LNCAP (cell line): ENCODE data around the gene KCNA2.
A peak's percentile ranks its signal among the peaks of the same experiment; 100 is the strongest.

Experiments
- TF ChIP-seq, protein P1 (sequence below): fragments of 450-650 bp; IDR thresholded peaks from 2 replicates; pipeline ENCODE4 v1.5.1; 2017; ENCODE audit warnings: mild to moderate bottlenecking

KCNA2 gene

GRCh38 chr1:110615548-110616130, 9.5 kb upstream of the KCNA2 start:
- TF ChIP-seq, protein P1, sequence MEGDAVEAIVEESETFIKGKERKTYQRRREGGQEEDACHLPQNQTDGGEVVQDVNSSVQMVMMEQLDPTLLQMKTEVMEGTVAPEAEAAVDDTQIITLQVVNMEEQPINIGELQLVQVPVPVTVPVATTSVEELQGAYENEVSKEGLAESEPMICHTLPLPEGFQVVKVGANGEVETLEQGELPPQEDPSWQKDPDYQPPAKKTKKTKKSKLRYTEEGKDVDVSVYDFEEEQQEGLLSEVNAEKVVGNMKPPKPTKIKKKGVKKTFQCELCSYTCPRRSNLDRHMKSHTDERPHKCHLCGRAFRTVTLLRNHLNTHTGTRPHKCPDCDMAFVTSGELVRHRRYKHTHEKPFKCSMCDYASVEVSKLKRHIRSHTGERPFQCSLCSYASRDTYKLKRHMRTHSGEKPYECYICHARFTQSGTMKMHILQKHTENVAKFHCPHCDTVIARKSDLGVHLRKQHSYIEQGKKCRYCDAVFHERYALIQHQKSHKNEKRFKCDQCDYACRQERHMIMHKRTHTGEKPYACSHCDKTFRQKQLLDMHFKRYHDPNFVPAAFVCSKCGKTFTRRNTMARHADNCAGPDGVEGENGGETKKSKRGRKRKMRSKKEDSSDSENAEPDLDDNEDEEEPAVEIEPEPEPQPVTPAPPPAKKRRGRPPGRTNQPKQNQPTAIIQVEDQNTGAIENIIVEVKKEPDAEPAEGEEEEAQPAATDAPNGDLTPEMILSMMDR: peak; percentile 83

DNA sequence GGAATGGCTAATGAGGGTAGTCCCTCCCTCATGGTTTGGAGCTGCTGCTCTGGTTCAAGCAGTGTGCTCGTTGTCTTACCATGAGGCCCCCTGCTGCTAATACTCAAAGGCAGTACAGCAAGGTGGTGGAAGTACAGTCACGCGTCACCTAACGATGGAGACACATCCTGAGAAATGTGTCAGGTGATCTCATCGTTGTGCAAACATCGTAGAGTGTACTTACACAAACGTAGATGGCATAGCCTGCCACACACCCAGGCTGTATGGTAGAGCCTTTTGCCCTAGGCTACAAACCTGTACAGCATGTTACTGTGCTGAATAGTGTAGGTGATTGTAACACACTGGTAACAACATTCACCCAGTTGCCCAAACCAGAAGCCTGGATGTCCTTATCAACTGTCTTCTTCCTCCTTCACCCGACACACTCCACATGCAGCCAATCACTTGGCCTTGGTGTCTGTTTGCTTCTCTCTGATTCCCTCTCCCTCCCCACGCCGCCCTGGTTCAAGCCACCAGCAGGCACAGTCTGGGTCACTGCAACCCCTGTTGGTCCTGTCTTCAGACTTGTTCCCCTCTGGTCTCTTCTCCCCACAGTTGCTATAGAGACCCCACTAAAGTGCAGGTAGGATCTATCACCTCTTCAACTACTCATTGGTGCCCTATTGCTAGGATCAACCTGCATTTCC, 6.0 kb upstream of the KCNA2 start:
- TF ChIP-seq, protein P1: no peak

DNA sequence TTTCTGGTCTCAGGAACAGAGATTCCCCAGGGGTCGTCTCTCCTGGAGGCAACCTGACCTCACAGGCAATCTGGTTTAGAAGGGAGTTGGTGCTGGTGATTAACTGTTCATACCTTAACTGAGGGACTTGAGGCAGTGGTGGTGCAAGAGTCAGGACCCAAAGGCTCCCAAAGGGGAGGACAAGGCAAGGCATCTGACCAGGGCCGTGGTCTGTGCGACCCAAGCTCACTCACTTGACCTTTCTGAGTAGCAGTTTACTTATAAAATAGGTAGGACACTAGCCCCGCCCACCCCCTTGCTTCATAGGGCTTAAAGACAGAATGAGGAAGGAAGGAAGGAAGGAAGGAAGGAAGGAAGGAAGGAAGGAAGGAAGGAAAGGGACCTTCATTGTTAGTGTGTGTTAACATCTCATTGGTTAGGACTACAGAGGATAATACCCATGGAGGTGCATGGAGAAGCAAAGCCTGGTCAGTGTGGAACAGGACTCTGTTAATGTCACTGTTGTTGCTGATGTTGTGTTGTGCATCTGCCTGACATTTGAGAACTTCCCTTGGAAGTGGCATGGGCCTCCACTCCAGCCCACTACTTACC, 4.6 kb upstream of the KCNA2 start:
- TF ChIP-seq, protein P1: no peak

- TF ChIP-seq, protein P1: no peak
Observed at GRCh38 chr1:110610084-110610483, 3.9 kb upstream of the KCNA2 start.

- TF ChIP-seq, protein P1: no peak
Observed at GRCh38 chr1:110608247-110608646, 2.1 kb upstream of the KCNA2 start.

GRCh38 chr1:110607536-110608230, 1.5 kb upstream of the KCNA2 start:
- TF ChIP-seq, protein P1: no peak

GRCh38 chr1:110606657-110607535, 738 bp upstream of the KCNA2 start:
- TF ChIP-seq, protein P1: no peak
